Loucy (cell line): ENCODE data around the gene NFKB2.

ENCODE experiments used
- EZH2phosphoT487 ChIP-seq: fragments of 200-600 bp; IDR thresholded peaks from 2 replicates; pipeline ENCODE4 v1.6.1; 2018; ENCODE audit warnings: antibody characterized with exemption, mild to moderate bottlenecking, moderate library complexity, borderline replicate concordance
- TF ChIP-seq, protein P1 (sequence below): fragments of 200-600 bp; sonication (generic); conservative IDR thresholded peaks from 2 replicates; pipeline ENCODE4 v1.5.1; 2014; ENCODE audit warnings: mild to moderate bottlenecking, antibody characterized with exemption, low read length

DNA sequence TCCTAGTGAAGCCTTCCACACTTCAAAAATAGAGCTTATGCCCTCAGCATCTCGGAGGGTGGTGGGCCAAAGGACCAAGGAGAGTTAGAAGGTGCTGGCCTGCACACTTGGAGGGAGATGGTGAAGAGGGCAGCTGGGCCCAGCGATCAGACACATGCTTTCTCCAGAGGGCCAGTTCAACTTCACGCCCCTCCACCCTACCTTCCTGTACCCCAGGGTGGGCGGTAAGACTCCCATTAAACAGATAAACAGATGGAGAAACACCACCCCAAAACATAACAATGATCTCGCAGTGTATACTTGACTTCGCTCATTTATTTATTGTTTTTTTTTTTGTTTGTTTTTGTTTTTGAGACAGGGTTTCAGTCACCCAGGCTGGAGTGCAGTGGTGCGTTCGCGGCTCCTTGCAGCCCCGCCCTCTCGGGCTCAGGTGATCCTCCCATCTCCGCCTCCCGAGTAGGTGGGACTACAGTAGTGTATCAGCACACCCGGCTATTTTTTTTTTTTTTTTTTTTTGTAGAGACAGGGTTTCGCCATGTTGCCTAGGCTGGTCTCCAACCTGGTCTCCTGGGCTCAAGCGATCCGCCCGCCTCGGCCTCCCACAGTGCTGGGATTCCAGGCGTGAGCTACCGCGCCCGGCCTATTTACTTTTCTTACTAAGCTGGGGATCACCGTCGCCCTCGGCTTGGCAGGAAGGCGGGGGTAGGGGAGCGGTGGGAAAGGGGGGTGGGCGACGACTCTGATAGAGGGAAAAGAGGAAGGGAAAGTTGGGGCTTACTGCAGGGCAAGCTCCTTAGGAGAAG lies 54.0 kb downstream of the NFKB2 start:
- TF ChIP-seq, protein P1, sequence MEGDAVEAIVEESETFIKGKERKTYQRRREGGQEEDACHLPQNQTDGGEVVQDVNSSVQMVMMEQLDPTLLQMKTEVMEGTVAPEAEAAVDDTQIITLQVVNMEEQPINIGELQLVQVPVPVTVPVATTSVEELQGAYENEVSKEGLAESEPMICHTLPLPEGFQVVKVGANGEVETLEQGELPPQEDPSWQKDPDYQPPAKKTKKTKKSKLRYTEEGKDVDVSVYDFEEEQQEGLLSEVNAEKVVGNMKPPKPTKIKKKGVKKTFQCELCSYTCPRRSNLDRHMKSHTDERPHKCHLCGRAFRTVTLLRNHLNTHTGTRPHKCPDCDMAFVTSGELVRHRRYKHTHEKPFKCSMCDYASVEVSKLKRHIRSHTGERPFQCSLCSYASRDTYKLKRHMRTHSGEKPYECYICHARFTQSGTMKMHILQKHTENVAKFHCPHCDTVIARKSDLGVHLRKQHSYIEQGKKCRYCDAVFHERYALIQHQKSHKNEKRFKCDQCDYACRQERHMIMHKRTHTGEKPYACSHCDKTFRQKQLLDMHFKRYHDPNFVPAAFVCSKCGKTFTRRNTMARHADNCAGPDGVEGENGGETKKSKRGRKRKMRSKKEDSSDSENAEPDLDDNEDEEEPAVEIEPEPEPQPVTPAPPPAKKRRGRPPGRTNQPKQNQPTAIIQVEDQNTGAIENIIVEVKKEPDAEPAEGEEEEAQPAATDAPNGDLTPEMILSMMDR = no peak
- no peak for TF ChIP-seq EZH2phosphoT487
